HFF-Myc (cell line): ENCODE measurements around the gene KRT23.

Source experiments
- DNase-seq: peaks from one replicate; pipeline ENCODE4 v3.0.0-alpha.2; 2011; ENCODE audit warnings: low read depth; ENCODE audit errors: extremely low read depth
- H3K4me3 ChIP-seq: replicated peaks from 2 replicates; pipeline ENCODE4 v1.5.1; 2011; ENCODE audit warnings: low read depth, mild to moderate bottlenecking, control low read depth, low read length
- TF ChIP-seq, protein P1 (sequence below): IDR thresholded peaks from 2 replicates; pipeline ENCODE4 v1.5.1; 2012; ENCODE audit warnings: mild to moderate bottlenecking, low read depth, low read length, control low read depth; ENCODE audit errors: missing control alignments

The KRT23 gene

DNA sequence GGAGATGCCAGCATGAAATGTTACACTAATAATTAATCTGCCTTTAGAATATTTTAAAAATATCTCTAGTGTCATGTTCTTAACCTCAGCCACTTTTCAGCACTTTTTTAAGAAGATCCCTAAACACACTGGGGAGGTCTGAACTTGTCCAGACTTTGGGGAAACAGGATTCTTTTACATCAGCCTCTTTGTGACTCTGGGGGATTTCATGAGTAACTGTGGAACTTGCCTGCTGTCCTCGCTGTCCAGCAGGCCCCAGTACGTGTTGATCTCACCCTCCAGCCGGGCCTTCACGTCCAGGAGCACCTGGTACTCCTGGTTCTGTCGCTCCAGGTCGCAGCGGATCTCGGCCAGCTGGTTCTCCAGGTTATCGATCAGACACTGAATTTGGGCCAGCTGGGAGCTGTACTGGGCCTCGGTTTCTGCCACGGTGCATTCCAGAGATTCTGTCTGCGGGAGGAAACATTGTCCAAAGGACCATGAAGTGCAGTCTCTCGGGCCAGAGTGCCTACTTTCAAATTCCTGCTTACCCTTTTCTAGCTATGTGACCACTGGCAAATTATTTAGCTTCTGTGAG lies 41.2 kb upstream of the KRT23 start:
- TF ChIP-seq, protein P1, sequence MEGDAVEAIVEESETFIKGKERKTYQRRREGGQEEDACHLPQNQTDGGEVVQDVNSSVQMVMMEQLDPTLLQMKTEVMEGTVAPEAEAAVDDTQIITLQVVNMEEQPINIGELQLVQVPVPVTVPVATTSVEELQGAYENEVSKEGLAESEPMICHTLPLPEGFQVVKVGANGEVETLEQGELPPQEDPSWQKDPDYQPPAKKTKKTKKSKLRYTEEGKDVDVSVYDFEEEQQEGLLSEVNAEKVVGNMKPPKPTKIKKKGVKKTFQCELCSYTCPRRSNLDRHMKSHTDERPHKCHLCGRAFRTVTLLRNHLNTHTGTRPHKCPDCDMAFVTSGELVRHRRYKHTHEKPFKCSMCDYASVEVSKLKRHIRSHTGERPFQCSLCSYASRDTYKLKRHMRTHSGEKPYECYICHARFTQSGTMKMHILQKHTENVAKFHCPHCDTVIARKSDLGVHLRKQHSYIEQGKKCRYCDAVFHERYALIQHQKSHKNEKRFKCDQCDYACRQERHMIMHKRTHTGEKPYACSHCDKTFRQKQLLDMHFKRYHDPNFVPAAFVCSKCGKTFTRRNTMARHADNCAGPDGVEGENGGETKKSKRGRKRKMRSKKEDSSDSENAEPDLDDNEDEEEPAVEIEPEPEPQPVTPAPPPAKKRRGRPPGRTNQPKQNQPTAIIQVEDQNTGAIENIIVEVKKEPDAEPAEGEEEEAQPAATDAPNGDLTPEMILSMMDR, result no peak
- no peak overlapping the region for H3K4me3 ChIP-seq
- no peak for DNase-seq

DNA sequence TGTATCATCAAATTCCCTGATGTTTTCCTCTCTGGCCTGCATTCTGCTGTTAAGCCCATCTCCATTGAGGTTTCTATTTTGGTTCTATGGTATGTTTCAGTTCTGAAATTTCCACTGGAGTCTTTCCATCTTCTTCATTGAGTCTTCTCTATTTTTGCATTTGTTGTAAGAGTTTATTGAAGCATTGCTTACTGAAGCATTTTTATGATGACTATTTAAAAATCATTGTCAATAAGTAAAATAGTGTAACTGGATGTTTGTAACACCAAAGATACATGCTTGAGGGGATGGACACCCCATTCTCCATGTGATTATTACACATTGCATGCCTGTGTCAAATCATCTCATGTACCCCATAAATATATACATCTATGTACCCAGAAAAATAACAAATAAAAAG lies 38.1 kb upstream of the KRT23 start:
- H3K4me3 ChIP-seq, result no peak overlapping the region
- TF ChIP-seq, protein P1, result no peak
- DNase-seq, result no peak

DNA sequence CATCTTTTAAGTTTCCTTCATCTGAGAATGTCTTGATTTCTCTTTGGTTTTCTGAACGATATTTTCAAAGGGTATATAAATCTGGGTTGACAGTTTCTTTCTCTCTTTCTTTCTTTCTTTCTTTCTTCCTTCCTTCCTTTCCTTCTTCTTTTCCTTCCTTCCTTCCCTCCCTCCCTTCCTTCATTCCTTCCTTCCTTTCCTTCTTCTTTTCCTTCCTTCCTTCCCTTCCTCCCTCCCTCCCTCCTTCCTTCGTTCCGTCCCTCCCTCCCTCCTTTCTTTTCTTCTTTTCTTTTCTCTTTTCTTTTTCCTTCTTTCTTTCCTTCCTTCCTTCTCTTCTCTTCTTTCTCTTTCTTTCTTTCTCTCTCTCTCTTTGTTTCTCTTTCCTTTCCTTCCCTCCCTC lies 36.9 kb upstream of the KRT23 start:
- H3K4me3 ChIP-seq, result no peak overlapping the region
- DNase-seq, result no peak
- TF ChIP-seq, protein P1, result no peak

DNA sequence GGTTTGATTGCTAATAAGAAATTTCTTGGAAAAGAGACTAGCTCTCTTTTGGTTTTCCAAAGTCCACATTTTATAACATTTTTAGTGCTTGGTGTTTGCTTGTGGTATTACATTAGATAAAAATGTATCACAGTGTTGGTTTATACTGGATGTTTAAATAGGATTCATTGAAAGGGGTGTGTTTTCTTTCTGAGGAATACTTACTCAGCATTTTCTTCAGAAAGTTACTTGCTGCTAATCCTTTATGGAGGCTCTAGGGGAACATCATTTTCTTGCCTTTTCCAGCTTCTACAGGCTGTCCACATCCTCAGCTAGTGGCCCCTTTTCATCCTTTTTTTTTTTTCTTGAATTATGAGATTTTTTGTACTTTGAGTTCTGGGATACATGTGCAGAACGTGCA lies 30.1 kb upstream of the KRT23 start:
- TF ChIP-seq, protein P1, result no peak
- DNase-seq, result no peak
- H3K4me3 ChIP-seq, result no peak overlapping the region

DNA sequence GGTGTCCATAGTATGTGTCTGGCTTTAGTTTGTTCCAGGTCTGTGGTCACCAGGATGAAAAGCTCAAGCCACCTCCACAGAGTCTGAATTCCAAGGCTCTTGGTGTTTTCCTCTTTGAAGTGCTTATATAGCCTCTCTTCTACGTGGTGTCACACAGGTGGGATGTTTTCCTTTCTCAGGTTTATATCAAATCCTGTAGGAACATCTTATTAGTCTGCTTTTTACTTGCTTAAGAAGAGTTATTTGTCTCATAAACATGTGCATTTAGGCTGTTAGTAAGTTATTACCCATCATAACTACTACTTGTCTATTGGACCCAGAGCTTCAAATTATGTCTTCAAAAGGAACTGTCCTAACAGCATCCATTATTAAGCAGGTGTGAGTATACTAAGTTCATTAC lies 29.4 kb upstream of the KRT23 start, which contains the start of gene KRT39:
Gene KRT39 (minus strand): TSS at position 101 of the 400 bp plus-strand sequence. CDS start 92 bp downstream, at position 9.
- no peak within 1 kb of the TSS for H3K4me3 ChIP-seq
- DNase-seq, result no peak
- TF ChIP-seq, protein P1, result no peak

DNA sequence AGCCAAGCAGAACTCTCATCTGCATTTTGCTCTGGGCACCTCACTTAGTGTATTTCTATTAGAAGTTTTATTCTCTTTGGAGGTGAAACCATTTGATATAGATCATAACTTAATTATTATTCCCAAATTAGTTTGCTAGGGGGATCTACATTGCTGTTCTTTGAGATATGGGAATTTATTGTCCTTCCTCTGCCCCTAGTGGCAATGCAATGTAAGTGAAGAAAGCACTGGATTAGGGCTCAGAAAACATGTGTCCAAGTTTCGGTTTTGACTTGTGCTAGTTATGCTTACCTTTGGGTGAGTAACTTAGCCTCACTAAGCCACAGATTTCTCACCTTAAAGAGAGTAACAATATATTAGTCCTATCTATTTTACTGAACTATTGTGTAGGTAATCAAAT lies 26.4 kb upstream of the KRT23 start:
- no peak overlapping the region for H3K4me3 ChIP-seq
- TF ChIP-seq, protein P1, result peak; percentile 53
- no peak for DNase-seq

DNA sequence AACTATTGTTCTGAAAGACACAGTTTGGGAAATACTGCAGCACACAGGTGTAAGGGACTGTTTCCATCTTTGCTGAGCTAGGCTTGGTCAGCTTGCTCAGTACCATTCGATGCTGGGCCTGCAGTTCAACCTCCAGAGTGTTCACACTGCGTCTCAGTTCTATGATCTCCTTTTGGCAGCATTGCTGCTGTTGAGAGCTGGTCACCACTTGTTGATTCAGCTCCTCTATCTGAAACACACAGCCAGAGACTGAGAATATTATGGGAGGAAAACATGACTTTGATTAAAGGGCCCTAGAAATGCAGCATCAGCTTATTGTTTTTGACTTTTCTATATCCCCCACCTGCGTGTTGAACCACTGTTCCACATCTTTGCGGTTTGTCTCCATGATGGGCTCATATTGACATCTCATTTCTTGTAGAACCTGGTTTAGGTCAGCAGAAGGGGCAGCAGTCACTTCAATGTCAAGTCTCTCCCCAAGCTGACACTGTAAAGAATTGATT lies 24.7 kb upstream of the KRT23 start:
- no peak overlapping the region for H3K4me3 ChIP-seq
- TF ChIP-seq, protein P1, result no peak
- DNase-seq, result no peak
